ENCODE measurements around the gene DLK1. TPM values are rescaled to one million over a fixed set of nuclear protein-coding genes. Genes with fewer than 3 reads are reported as not detected.

DLK1 gene
- total RNA-seq, 1 experiment from 2014 or later: 0.69 TPM

DNA sequence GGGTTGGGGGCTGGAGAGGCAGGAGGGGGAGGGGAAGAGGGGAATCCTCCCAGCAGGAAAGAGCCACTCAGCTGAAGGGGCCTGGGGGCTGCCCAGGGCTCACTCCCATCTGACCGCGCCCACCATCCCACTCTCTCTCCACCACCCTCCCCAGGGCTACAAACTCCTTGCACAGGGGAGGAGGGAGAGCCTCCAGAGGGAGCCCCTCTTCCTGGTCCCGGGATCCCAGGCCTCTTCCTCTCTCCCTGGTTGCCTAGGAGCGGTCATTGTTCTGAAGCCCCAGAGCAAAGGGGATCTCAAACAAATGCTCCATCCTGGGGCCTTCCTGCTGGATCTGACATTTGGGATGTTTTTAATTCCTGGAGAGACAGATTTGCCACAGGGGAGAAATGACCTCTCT lies 39.8 kb upstream of the DLK1 start:
- Histone ChIP-seq H3K36me3 (ENCODE audit: control insufficient read depth, insufficient read depth, low read length) (no peaks in the 10 kb centered on the region), H3K27me3 (ENCODE audit: control insufficient read depth, insufficient read depth, low read length) (no peaks in the 10 kb centered on the region), H3K4me3 (ENCODE audit: low read depth in 2 of 2, low read length in 2 of 2) (no peak overlapping the region), H3K4me1 (ENCODE audit: control insufficient read depth, insufficient read depth, low read length) (peaks cover 24% of the 10 kb centered on the region), H3K9me3 (ENCODE audit: control insufficient read depth, insufficient read depth, low read depth, low read length) (no peaks in the 10 kb centered on the region), H3K27ac (ENCODE audit: low read length) (no peak overlapping the region)
- CTCF ChIA-PET: no interaction called here
- POLR2A ChIA-PET: no interaction called here
- TF ChIP-seq, protein P1, sequence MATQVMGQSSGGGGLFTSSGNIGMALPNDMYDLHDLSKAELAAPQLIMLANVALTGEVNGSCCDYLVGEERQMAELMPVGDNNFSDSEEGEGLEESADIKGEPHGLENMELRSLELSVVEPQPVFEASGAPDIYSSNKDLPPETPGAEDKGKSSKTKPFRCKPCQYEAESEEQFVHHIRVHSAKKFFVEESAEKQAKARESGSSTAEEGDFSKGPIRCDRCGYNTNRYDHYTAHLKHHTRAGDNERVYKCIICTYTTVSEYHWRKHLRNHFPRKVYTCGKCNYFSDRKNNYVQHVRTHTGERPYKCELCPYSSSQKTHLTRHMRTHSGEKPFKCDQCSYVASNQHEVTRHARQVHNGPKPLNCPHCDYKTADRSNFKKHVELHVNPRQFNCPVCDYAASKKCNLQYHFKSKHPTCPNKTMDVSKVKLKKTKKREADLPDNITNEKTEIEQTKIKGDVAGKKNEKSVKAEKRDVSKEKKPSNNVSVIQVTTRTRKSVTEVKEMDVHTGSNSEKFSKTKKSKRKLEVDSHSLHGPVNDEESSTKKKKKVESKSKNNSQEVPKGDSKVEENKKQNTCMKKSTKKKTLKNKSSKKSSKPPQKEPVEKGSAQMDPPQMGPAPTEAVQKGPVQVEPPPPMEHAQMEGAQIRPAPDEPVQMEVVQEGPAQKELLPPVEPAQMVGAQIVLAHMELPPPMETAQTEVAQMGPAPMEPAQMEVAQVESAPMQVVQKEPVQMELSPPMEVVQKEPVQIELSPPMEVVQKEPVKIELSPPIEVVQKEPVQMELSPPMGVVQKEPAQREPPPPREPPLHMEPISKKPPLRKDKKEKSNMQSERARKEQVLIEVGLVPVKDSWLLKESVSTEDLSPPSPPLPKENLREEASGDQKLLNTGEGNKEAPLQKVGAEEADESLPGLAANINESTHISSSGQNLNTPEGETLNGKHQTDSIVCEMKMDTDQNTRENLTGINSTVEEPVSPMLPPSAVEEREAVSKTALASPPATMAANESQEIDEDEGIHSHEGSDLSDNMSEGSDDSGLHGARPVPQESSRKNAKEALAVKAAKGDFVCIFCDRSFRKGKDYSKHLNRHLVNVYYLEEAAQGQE (IDR thresholded peaks at IDR 0.05; ENCODE audit: insufficient read depth in 1 of 2, low read depth in 2 of 2, low read length in 1 of 2): no peak
- TF ChIP-seq POLR2AphosphoS5 (IDR thresholded peaks at IDR 0.05; ENCODE audit: low read depth, low read length) (no peak), SIN3A (IDR thresholded peaks at IDR 0.05; ENCODE audit: borderline replicate concordance, insufficient read depth, low read depth, low read length) (no peak), TCF7L2 (IDR thresholded peaks at IDR 0.05; ENCODE audit: low read depth, low read length) (no peak)
- TF ChIP-seq, protein P2, sequence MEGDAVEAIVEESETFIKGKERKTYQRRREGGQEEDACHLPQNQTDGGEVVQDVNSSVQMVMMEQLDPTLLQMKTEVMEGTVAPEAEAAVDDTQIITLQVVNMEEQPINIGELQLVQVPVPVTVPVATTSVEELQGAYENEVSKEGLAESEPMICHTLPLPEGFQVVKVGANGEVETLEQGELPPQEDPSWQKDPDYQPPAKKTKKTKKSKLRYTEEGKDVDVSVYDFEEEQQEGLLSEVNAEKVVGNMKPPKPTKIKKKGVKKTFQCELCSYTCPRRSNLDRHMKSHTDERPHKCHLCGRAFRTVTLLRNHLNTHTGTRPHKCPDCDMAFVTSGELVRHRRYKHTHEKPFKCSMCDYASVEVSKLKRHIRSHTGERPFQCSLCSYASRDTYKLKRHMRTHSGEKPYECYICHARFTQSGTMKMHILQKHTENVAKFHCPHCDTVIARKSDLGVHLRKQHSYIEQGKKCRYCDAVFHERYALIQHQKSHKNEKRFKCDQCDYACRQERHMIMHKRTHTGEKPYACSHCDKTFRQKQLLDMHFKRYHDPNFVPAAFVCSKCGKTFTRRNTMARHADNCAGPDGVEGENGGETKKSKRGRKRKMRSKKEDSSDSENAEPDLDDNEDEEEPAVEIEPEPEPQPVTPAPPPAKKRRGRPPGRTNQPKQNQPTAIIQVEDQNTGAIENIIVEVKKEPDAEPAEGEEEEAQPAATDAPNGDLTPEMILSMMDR (IDR thresholded peaks at IDR 0.05): no peak
- intact Hi-C loops (cut with micrococcal nuclease; ENCODE audit: unreplicated experiment) (no loop called here), in situ Hi-C loops (cut with HindIII; ENCODE audit: low pct_unique_long_range_greater_than_20kb, low sequenced_read_pairs) (no loop called here)
- ATAC-seq (no peak), DNase-seq (ENCODE audit: low read depth, low spot score) (no peak)
- no TSS peak for BruUV-seq (replicated peaks)

DNA sequence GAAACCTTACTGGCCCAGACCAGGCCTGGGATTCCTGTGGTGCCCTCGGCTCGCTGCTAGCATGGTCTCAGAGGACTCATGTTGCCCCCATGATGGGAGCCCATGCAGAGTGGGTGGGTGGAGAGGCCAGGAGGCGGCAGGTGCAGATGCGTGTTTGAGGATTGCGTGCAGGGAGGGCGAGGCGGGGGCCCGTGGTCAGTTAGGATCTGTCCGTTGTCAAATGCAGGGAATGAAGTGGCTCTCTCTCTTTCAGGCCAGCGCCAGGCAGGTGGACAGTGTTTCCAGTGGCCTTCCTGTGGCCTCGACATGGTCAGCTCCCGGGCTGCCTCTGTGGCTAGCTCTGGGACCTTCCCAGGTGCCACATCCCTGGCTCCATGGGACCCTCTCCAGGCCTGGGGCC lies 39.3 kb upstream of the DLK1 start:
- Histone ChIP-seq H3K9me3 (ENCODE audit: control insufficient read depth, insufficient read depth, low read depth, low read length) (no peaks in the 10 kb centered on the region), H3K4me1 (ENCODE audit: control insufficient read depth, insufficient read depth, low read length) (peaks cover 29% of the 10 kb centered on the region), H3K36me3 (ENCODE audit: control insufficient read depth, insufficient read depth, low read length) (no peaks in the 10 kb centered on the region), H3K4me3 (ENCODE audit: low read depth in 2 of 2, low read length in 2 of 2) (no peak overlapping the region), H3K27me3 (ENCODE audit: control insufficient read depth, insufficient read depth, low read length) (no peaks in the 10 kb centered on the region), H3K27ac (ENCODE audit: low read length) (no peak overlapping the region)
- no TSS peak for BruUV-seq (replicated peaks)
- DNase-seq (ENCODE audit: low read depth, low spot score) (no peak), ATAC-seq (no peak)
- TF ChIP-seq POLR2AphosphoS5 (IDR thresholded peaks at IDR 0.05; ENCODE audit: low read depth, low read length): no peak
- no peak for TF ChIP-seq SIN3A (IDR thresholded peaks at IDR 0.05; ENCODE audit: borderline replicate concordance, insufficient read depth, low read depth, low read length)
- TF ChIP-seq TCF7L2 (IDR thresholded peaks at IDR 0.05; ENCODE audit: low read depth, low read length): no peak
- TF ChIP-seq, protein P2 (IDR thresholded peaks at IDR 0.05): no peak
- TF ChIP-seq, protein P1 (IDR thresholded peaks at IDR 0.05; ENCODE audit: insufficient read depth in 1 of 2, low read depth in 2 of 2, low read length in 1 of 2): no peak
- in situ Hi-C loops (cut with HindIII; ENCODE audit: low pct_unique_long_range_greater_than_20kb, low sequenced_read_pairs) (no loop called here), intact Hi-C loops (cut with micrococcal nuclease; ENCODE audit: unreplicated experiment) (no loop called here)
- ChIA-PET CTCF (no interaction called here), POLR2A (no interaction called here)

All from Panc1 (cell line).